ENCODE results near the gene SYNM.

The SYNM gene

GRCh38 chr15:99145005-99145404, 40.1 kb downstream of the SYNM start:
- DNase-seq, result no peak

- DNase-seq, result no peak
Measured at GRCh38 chr15:99145778-99146177, 40.9 kb downstream of the SYNM start.

- DNase-seq, result no peak
Measured at GRCh38 chr15:99146661-99147060, 41.8 kb downstream of the SYNM start.

DNA sequence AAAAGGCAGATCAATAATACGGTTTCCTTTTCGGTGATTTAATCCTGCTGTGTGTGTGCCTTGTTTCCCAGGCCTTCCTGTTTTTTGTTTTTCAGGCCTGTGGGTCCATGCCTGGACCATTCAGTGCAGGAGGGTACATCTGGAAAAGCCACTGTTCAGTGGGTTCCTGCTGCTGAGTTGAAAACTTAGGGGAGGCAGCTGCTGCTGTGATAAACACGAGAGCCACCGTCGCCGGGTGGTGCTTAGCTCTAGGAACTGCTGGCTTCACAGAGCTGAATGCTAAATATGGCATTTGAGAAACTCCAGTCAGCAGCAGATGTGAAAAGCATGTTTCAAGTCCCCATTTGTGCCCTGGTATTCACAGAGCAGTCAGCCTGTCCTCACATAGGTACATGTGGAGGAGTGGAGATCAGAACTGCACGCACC, 44.0 kb downstream of the SYNM start:
- no peak for DNase-seq

- DNase-seq, result no peak
Measured at GRCh38 chr15:99149366-99149765, 44.5 kb downstream of the SYNM start.

DNA sequence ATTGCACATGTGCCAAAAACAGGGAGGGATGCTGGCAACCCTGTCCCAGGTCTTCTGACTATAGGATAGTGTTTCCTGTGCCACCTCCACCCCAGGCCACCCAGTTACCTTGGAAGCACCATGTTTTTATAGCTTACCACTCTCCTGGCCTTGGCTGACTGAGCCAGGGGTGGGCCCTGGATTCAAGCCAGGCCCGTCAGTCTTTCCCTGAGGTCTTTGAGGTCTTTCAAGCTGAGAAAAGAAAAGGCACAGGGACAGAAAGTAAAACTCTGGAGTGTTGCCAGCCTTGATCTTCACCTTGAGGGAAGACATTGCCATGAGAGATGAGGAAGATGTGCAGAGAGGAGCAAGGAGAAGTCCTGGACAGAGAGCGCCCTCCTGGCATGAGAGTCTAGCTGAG, 46.3 kb downstream of the SYNM start:
- DNase-seq, result no peak

DNA sequence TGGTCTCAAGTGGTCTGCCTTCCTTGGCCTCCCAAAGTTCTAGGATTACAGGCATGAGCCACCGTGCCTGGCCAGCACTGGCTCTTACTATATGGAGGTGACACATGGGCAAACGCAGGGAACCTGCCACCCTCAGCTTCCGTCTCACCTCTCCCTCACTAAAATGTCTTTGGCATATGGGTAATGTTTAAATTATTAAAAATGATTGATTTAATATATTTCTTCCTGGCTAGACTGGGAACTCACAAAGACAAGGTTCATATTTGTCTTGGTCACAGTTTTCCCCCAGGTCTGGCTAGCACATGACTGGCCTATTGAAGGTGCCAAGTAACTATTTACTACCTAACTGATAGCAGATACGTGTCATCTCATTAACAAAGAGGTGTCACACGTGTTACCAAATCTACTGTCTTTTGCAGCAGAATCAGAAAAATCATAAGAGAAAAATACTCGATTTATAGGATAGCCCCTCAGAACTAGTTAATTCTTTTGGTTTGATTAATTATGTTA, 48.2 kb downstream of the SYNM start:
- DNase-seq, result no peak

- no peak for DNase-seq
Measured at GRCh38 chr15:99154271-99154670, 49.4 kb downstream of the SYNM start.

GRCh38 chr15:99155961-99156443, 51.1 kb downstream of the SYNM start:
- no peak for DNase-seq

DNA sequence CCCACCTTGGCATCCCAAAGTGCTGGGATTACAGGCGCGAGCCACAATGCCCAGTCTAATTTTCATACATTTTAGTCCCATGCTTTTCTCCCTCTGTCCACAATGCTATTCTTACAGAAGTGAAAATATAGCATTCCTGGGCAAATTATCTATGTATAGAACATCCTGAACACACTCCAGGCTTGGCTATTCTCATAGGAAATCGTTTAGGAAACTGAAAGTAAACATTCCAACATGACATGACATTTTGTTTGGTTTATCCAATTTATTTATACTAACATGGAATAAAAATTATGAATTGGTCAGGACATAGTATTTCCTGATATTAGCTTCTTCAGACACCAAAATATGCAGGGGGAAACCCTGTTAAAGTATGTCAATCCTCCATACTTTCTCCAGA, 52.6 kb downstream of the SYNM start:
- DNase-seq, result no peak

DNA sequence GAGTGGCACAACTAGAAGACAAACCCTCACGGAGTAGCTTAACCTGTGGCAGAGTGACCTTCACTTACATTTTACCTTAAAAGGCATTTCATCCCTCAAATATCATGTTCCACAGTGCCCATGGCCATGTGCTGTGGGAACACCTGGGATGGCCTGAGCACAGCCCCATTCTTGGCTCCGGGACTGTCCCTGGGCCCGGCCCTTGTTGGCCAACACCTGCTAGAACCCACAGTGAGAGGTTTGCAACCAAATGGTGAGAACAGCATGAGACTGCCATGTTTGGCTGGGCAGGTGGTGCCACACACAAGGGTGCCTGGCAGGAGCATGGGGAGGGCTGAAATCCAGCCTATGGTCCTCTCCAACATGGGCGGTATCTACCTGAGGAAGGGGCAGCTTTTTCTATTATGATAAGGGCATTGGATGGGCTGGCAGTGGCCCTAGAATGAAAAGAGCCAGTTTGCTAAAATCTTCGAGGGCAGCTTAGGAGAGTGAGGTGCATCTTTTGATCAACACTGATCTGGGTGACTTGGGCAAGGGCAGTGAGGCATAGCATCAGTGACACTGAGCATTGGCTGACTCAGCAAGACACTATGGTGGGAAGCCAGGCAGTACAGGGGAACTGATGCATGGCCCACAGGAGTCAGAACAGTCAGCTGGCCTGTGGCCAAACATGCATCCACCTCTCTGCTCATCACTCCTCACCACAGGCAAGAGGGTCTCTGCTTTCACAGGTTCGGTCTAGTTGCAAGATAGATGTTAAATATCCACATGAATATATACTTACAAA, 53.9 kb downstream of the SYNM start:
- no peak for DNase-seq

GRCh38 chr15:99163271-99164062, 58.6 kb downstream of the SYNM start:
- no peak for DNase-seq

DNA sequence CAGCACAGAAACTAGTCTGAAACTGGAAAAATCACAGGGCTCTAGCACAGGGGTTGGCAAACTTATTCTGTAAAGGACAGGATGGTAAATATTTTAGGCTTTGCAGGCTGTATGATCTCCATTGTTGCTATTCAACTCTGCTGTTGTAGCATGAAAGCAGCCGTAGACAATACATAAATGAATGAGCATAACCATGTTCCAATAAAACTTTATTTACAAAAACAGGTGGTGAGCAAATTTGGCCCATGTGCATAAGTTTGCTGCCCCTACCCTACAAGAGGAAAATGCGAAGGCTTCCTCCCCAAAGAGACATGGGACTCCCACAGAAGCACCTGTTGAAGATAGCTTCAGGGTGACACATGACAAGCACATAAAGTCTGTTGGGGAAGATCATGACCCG, 59.2 kb downstream of the SYNM start:
- DNase-seq, result no peak

DNA sequence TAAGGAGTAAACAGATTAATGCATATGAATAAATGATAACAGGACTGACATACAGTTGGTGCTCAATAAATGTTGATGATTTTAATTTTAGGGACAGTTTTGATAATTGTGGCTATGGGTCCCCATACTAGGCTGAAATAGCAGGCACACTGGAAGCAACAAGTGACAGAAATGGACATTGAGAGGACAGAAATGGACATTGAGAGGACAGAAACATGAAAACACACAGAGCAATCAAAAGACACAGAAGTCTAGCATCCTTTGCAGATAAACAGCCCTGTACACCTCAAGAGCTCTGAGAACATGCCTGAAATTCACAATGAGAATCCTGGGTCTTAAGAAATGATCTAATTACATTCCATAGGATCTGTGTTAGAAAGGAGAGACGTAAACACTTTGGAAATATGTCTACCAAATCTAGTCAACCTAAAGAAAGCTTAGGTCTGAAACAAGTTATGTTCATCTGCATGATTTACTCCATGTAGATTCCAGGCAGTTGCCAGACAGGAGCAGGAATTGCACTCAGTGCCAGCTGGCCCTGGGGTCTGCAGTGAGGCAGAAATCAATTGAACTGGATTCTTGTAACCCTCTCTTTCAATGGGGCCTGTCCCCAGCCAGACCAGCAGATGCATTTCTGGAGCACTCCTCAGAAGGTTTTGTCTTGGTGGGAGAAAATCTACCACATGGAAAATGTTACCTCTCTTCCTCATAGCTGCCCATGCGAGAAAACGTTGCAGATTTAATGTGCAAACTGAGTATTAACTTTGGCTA, 60.3 kb downstream of the SYNM start:
- no peak for DNase-seq

GRCh38 chr15:99165956-99166689, 61.2 kb downstream of the SYNM start:
- DNase-seq, result no peak

DNA sequence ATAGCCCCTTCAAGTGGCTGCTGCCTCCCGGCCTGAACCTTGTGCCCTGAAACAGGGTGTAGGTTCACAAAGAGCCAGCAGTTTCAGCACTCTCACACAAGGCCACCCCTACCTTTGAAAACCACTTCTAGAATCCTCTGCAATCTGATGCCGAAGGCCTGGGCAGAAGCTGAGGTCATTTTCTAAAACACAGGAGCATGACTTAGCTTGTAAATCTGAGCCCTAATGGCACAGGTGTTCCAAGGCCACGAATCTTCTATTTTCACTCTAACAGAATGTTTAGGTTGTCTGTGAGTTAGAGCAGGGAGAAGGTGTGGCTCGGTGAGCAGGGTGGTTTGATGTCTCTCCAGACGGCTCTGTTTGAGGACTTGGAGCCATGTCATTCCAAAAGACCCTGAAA, 62.3 kb downstream of the SYNM start:
- DNase-seq, result no peak

- no peak for DNase-seq
Measured at GRCh38 chr15:99167640-99168039, 62.8 kb downstream of the SYNM start.

GRCh38 chr15:99168601-99169580, 64.0 kb downstream of the SYNM start:
- DNase-seq, result no peak

DNA sequence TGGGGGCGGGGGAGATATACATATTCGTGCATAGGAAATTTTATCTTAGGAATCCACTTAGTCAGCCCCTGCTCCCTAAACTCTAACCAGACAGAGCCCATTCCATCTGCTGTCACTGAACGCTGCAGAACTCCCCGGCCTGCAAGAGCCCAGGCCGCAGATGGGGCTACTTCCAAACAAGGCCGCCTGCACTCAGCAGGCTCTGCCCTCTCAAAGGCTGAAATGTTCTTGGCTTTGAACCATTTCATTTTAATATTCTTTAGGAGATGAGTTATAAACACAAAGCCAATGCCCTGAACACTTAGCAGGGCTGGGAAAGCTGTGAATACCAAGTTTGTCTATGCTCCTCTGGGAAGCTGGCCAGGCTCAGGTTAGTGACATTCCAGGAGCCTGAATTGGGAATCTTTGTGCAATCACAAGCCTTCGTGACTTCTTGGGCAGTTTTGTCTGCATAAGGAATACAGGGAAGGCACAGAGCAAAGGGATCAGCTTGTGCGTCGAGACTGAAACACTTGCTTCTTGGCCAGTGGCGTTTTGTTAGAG, 65.0 kb downstream of the SYNM start:
- DNase-seq, result no peak

DNA sequence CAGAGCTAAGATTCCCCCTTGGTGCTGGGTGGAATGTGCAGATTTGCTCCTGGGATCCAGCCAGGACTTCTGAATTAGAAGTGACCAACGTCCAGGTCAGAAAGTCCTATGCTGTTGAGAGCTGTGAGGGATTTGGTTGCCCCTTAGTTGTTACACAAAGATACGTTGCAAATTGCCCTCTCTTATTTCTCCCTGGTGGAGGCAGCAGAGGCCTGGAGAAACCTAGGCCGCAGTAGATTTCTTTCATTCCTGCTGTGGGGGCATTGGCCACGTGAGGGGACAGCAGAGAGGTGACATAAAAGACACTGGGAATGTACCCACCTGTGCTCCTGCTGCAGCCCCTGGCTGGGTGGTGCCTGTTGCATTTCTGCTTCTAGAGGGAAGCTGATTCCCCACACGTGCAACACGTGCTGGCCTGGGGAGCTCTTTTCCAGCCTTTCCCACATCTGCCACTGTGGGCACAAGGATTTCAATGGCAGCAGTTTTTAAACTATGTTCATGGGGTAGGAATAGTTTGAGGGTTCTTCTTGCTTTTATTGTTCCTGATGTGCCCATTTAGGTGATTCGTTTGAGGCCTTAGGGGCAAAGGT, 65.7 kb downstream of the SYNM start:
- no peak for DNase-seq

GRCh38 chr15:99172171-99172570, 67.3 kb downstream of the SYNM start:
- DNase-seq, result no peak

All from DMS53 (cell line).